Measurements from ENCODE around the gene BAG1. TPM values are rescaled to one million over a fixed set of nuclear protein-coding genes. Genes with fewer than 3 reads are reported as not detected.

The BAG1 gene
- total RNA-seq, 1 experiment from 2014 or later = 58.4 TPM

GRCh38 chr9:33289936-33290246 lies 25.4 kb upstream of the BAG1 start:
- no peak for DNase-seq

DNA sequence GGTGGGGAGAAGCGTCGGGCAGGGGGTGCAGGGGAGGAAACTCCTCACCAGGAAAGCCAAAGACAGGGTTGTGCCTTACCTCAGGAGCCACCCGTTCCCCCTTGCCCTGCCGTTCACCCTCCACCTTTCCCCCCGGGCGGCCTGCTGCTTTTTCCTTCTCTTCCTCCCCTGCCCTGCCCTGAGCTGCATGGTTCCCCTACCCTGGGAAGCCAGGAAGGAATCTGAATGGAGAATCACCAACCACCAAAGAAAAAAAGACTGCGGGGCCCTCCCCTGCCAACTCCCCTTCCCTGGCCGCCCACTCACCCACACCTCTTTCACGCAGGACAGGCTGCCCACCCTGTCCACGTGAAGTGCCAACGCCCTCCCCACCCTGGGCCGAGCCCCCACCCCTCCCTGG lies 25.0 kb upstream of the BAG1 start:
- no peaks in the 10 kb centered on the region for H3K9me3 ChIP-seq (replicated peaks)
- DNase-seq = peak; percentile 12 to 18
- peak overlapping the region; percentile 75 for H3K4me3 ChIP-seq
- peak overlapping the region; percentile 84 for H3K27ac ChIP-seq
- H3K36me3 ChIP-seq = peaks cover 13% of the 10 kb centered on the region; the same call in 1 of the 2 replicates
- H3K27me3 ChIP-seq = no peaks in the 10 kb centered on the region
- no peaks in the 10 kb centered on the region for H3K4me1 ChIP-seq

More at GRCh38 chr9:33289936-33290246, 25.4 kb upstream of the BAG1 start:
- H3K9me3 ChIP-seq (replicated peaks) = no peaks in the 10 kb centered on the region
- peaks cover 13% of the 10 kb centered on the region; the same call in 1 of the 2 replicates for H3K36me3 ChIP-seq
- H3K27me3 ChIP-seq = no peaks in the 10 kb centered on the region
- no peaks in the 10 kb centered on the region for H3K4me1 ChIP-seq
- peak overlapping the region; percentile 84 for H3K27ac ChIP-seq
- H3K4me3 ChIP-seq = peak overlapping the region; percentile 75

GRCh38 chr9:33288828-33289483 lies 24.4 kb upstream of the BAG1 start:
- Histone ChIP-seq H3K27ac (no peak overlapping the region), H3K9me3 (replicated peaks) (no peaks in the 10 kb centered on the region), H3K4me1 (no peaks in the 10 kb centered on the region), H3K4me3 (no peak overlapping the region), H3K27me3 (no peaks in the 10 kb centered on the region), H3K36me3 (peaks cover 7% of the 10 kb centered on the region; the same call in 1 of the 2 replicates)
- DNase-seq = no peak

DNA sequence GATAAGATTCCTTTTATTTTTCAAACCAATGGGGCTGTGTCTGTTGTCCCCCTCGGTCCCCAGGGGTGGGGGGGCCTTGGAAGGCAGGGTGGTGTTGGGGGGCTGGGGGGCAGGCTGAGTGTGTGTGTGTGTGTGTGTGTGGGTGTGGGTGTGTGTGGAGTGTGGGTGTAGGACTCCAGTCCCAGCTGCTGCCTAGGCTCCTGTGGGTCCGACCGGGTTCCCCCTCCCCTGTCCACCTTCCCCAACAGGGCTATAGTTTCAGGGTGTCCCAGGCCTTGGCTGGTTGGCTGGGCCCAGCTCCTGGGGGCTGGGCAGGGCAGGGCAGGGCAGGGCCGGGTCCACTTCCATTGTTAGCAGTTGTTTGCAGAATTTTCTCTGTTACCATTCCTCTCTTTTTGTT lies 23.7 kb upstream of the BAG1 start:
- Histone ChIP-seq H3K27ac (no peak overlapping the region), H3K36me3 (peaks cover 4% of the 10 kb centered on the region; the same call in 1 of the 2 replicates), H3K9me3 (replicated peaks) (no peaks in the 10 kb centered on the region), H3K4me1 (no peaks in the 10 kb centered on the region), H3K27me3 (no peaks in the 10 kb centered on the region), H3K4me3 (no peak overlapping the region)
- no peak for DNase-seq

GRCh38 chr9:33287087-33287490 lies 22.6 kb upstream of the BAG1 start:
- H3K27ac ChIP-seq = no peak overlapping the region
- H3K36me3 ChIP-seq = peaks cover 1% of the 10 kb centered on the region
- DNase-seq = peak; percentile 51 to 75
- H3K4me3 ChIP-seq = no peak overlapping the region
- H3K4me1 ChIP-seq = no peaks in the 10 kb centered on the region
- H3K27me3 ChIP-seq = no peaks in the 10 kb centered on the region
- no peaks in the 10 kb centered on the region for H3K9me3 ChIP-seq (replicated peaks)

- no peak for DNase-seq
Observed at GRCh38 chr9:33285502-33285901, 21.0 kb upstream of the BAG1 start.

DNA sequence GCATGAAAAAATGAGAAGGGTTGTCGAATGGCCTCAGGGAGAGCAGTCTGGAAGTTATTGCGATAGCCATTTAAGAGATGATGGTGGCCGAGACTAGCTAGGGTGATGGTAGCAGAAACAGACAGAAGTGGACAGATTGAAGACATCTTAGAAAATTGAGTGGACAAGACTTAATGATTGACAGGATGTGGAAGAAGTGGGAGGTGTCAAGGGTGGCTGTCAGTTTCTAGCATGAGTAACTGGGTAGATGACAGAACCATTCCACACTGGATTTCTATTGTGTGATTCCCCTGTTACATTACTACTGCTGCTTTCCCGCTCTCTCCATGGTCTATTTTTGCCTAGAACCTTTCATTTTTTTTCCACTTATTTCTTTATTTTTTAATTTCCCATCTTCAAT lies 13.0 kb upstream of the BAG1 start:
- no peaks in the 10 kb centered on the region for H3K9me3 ChIP-seq (replicated peaks)
- peaks cover 55% of the 10 kb centered on the region for H3K36me3 ChIP-seq
- H3K27me3 ChIP-seq = no peaks in the 10 kb centered on the region; the same call in 1 of the 2 replicates
- peaks cover 26% of the 10 kb centered on the region for H3K4me1 ChIP-seq
- no peak overlapping the region for H3K27ac ChIP-seq
- no peak for DNase-seq
- no peak overlapping the region for H3K4me3 ChIP-seq

More at GRCh38 chr9:33285502-33285901, 21.0 kb upstream of the BAG1 start:
- H3K4me3 ChIP-seq = no peak overlapping the region
- no peaks in the 10 kb centered on the region for H3K4me1 ChIP-seq
- H3K36me3 ChIP-seq = peaks cover 13% of the 10 kb centered on the region
- no peak overlapping the region for H3K27ac ChIP-seq
- no peaks in the 10 kb centered on the region for H3K9me3 ChIP-seq (replicated peaks)
- H3K27me3 ChIP-seq = no peaks in the 10 kb centered on the region

- H3K36me3 ChIP-seq = peaks cover 54% of the 10 kb centered on the region
- H3K9me3 ChIP-seq (replicated peaks) = no peaks in the 10 kb centered on the region
- no peak for DNase-seq
- no peak overlapping the region for H3K4me3 ChIP-seq
- peaks cover 26% of the 10 kb centered on the region for H3K4me1 ChIP-seq
- no peaks in the 10 kb centered on the region; the same call in 1 of the 2 replicates for H3K27me3 ChIP-seq
- peak overlapping the region; percentile 69 for H3K27ac ChIP-seq
Observed at GRCh38 chr9:33273972-33274328, 9.4 kb upstream of the BAG1 start.

GRCh38 chr9:33273266-33273971 lies 8.9 kb upstream of the BAG1 start:
- H3K9me3 ChIP-seq (replicated peaks) = no peaks in the 10 kb centered on the region
- peaks cover 56% of the 10 kb centered on the region for H3K36me3 ChIP-seq
- peaks cover 26% of the 10 kb centered on the region for H3K4me1 ChIP-seq
- H3K4me3 ChIP-seq = no peak overlapping the region
- H3K27me3 ChIP-seq = no peaks in the 10 kb centered on the region; the same call in 1 of the 2 replicates
- H3K27ac ChIP-seq = peak overlapping the region; percentile 69
- peak; percentile 61 to 81 for DNase-seq

- no peak overlapping the region for H3K27ac ChIP-seq
- peaks cover 26% of the 10 kb centered on the region for H3K4me1 ChIP-seq
- H3K4me3 ChIP-seq = no peak overlapping the region
- no peaks in the 10 kb centered on the region for H3K9me3 ChIP-seq (replicated peaks)
- DNase-seq = no peak
- H3K36me3 ChIP-seq = peaks cover 58% of the 10 kb centered on the region
- H3K27me3 ChIP-seq = no peaks in the 10 kb centered on the region; the same call in 1 of the 2 replicates
Observed at GRCh38 chr9:33272061-33272460, 7.6 kb upstream of the BAG1 start.

DNA sequence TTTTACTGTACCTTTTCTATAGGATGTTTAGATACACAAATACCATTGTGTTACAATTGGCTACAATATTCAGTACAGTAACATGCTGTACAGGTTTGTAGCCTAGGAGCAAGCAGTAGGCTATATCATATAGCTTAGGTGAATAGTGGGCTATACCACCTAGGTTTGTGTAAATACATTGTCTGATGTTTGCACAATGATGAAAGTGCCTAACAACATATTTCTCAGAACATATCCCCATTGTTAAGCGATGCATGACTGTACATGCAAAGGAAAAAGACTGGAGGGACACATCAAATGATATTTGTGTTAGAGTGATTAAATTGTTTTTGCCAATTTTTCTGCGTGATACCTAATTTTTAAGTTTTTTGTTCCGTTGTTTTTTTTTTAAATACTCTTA lies 5.6 kb upstream of the BAG1 start:
- Histone ChIP-seq H3K36me3 (peaks cover 46% of the 10 kb centered on the region), H3K4me1 (peaks cover 26% of the 10 kb centered on the region), H3K27ac (no peak overlapping the region), H3K9me3 (replicated peaks) (no peaks in the 10 kb centered on the region), H3K4me3 (no peak overlapping the region), H3K27me3 (no peaks in the 10 kb centered on the region; the same call in 1 of the 2 replicates)
- no peak for DNase-seq

DNA sequence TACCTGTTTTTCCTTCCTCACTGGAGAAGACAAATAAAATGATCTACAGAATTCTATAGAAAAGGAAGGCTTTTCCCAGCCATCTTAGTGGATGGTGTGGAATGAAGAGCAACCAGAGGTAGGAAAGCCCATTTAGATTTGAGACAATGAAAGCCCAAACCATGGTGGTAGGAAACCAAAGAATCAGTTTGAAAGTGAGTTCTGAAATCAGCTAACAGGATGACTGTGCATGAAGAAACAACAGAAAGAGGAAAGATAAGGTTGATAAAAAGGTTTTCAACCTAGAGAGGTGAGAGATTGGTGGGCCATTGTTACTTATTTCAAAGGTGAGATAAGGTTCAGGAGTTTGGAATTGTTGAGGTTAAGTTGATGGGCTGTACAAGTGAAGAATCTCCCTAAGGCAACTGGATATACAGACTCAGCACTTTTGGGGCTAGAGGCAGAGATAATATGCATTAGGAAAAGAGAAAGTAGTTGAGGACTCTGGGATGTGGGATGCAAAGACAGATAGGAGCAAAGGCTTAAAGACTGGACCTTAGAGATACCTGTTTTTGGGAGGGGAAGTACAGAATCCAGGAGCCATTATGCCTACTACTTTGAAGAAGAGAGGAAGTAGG lies 2.8 kb upstream of the BAG1 start:
- Histone ChIP-seq H3K4me1 (peaks cover 2% of the 10 kb centered on the region), H3K27ac (no peak overlapping the region), H3K9me3 (replicated peaks) (no peaks in the 10 kb centered on the region), H3K36me3 (peaks cover 36% of the 10 kb centered on the region), H3K4me3 (no peak overlapping the region), H3K27me3 (no peaks in the 10 kb centered on the region)
- no peak for DNase-seq

GRCh38 chr9:33265211-33265865 lies 830 bp upstream of the BAG1 start:
- Histone ChIP-seq H3K27ac (peak overlapping the region; percentile 45), H3K27me3 (no peaks in the 10 kb centered on the region), H3K9me3 (replicated peaks) (no peaks in the 10 kb centered on the region), H3K4me3 (peak overlapping the region; percentile 93), H3K36me3 (peaks cover 41% of the 10 kb centered on the region), H3K4me1 (peaks cover 2% of the 10 kb centered on the region)
- no peak for DNase-seq

- peak overlapping the region; percentile 75 for H3K27ac ChIP-seq
- H3K4me1 ChIP-seq = peaks cover 2% of the 10 kb centered on the region
- no peaks in the 10 kb centered on the region for H3K9me3 ChIP-seq (replicated peaks)
- H3K36me3 ChIP-seq = peaks cover 48% of the 10 kb centered on the region
- H3K27me3 ChIP-seq = no peaks in the 10 kb centered on the region
- DNase-seq = peak; percentile 61 to 63
- peak overlapping the region; percentile 93 for H3K4me3 ChIP-seq
Observed at GRCh38 chr9:33264003-33264472, 470 bp downstream of the BAG1 start.

Data from SJCRH30 (cell line).